ENCODE data around the gene KBTBD8. TPM values are rescaled to one million over a fixed set of nuclear protein-coding genes. Genes with fewer than 3 reads are reported as not detected.

KBTBD8 gene
- total RNA-seq, 4 donors from 2014 or later = 1.1 to 8.0 (median 1.6) TPM

DNA sequence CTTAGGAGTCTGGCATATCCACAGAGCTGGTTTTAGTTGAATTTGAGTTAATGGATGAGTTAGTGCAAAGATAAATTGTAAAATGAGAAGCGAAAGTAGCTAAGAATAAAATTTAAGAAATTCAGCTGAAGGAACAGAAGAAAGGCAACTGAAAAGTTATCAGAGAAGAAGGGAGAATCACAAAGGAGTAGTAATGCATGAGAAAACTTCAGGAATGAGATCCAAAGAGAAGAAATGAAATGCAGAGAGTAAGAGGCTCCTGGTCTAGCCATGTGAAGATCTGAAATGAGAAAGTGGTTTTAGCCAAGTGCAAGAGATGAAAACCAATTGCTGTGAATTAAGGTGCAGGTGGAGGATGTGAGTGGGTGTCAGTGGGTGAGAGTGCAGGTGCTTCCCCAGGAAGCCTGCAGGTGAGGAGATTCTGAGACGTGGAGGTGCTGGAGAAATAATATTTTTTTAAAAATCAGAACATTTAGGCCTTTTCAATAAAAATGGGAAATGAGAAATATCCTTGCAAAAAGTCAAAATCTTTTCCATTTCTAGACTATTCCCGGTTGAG lies 18.5 kb downstream of the KBTBD8 start:
- no peak for TF ChIP-seq POLR2A (IDR thresholded peaks at IDR 0.05)
- TF ChIP-seq, protein P1, sequence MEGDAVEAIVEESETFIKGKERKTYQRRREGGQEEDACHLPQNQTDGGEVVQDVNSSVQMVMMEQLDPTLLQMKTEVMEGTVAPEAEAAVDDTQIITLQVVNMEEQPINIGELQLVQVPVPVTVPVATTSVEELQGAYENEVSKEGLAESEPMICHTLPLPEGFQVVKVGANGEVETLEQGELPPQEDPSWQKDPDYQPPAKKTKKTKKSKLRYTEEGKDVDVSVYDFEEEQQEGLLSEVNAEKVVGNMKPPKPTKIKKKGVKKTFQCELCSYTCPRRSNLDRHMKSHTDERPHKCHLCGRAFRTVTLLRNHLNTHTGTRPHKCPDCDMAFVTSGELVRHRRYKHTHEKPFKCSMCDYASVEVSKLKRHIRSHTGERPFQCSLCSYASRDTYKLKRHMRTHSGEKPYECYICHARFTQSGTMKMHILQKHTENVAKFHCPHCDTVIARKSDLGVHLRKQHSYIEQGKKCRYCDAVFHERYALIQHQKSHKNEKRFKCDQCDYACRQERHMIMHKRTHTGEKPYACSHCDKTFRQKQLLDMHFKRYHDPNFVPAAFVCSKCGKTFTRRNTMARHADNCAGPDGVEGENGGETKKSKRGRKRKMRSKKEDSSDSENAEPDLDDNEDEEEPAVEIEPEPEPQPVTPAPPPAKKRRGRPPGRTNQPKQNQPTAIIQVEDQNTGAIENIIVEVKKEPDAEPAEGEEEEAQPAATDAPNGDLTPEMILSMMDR (IDR thresholded peaks at IDR 0.05 in 4 of 5, conservative IDR thresholded peaks at IDR 0.05 in 1 of 5) = no peak
- peaks cover 0 to 6% (median 0%) of the 10 kb centered on the region in 3 donors for H3K27me3 ChIP-seq
- H3K4me3 ChIP-seq = no peak overlapping the region
- in situ Hi-C loops (cut with MboI; ENCODE audit: low sequenced_read_pairs in 4 of 4) (no loop called here), intact Hi-C loops (cut with DNase I; ENCODE audit: low total_unique reads) (no loop called here)
- H3K36me3 ChIP-seq = no peaks in the 10 kb centered on the region
- H3K27ac ChIP-seq = no peak overlapping the region
- DNase-seq (no peak), ATAC-seq (no peak)
- H3K9me3 ChIP-seq = no peaks in the 10 kb centered on the region
- no peaks in the 10 kb centered on the region for H3K4me1 ChIP-seq

DNA sequence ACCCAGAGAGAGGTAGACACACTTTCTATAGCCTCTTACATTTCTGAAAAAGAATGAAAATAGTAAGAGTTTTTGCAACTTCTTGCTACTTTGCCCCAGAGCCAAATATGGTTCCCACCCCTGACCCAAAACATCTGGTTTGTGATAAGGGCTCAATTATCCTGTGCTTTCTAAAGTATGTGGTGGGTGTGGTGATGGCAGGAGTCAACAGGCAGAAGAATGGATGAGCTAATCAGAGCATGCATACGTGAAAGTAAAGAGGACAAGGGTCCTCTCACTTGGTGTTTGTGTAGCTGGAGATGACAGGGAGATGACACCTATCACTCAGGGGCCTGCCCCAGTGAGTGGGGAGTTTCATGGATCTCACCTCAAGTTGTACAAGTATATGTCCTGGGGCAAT lies 19.1 kb downstream of the KBTBD8 start:
- H3K27me3 ChIP-seq = peaks cover 0 to 6% (median 0%) of the 10 kb centered on the region in 3 donors
- ATAC-seq (no peak), DNase-seq (no peak)
- H3K9me3 ChIP-seq = no peaks in the 10 kb centered on the region
- TF ChIP-seq, protein P1 (IDR thresholded peaks at IDR 0.05 in 4 of 5, conservative IDR thresholded peaks at IDR 0.05 in 1 of 5) = no peak
- TF ChIP-seq POLR2A (IDR thresholded peaks at IDR 0.05) = no peak
- no peaks in the 10 kb centered on the region for H3K4me1 ChIP-seq
- no peak overlapping the region for H3K4me3 ChIP-seq
- in situ Hi-C loops (cut with MboI; ENCODE audit: low sequenced_read_pairs in 4 of 4) = no loop called here
- no peaks in the 10 kb centered on the region for H3K36me3 ChIP-seq
- intact Hi-C loops (cut with DNase I; ENCODE audit: low total_unique reads) = no loop called here
- H3K27ac ChIP-seq = no peak overlapping the region

DNA sequence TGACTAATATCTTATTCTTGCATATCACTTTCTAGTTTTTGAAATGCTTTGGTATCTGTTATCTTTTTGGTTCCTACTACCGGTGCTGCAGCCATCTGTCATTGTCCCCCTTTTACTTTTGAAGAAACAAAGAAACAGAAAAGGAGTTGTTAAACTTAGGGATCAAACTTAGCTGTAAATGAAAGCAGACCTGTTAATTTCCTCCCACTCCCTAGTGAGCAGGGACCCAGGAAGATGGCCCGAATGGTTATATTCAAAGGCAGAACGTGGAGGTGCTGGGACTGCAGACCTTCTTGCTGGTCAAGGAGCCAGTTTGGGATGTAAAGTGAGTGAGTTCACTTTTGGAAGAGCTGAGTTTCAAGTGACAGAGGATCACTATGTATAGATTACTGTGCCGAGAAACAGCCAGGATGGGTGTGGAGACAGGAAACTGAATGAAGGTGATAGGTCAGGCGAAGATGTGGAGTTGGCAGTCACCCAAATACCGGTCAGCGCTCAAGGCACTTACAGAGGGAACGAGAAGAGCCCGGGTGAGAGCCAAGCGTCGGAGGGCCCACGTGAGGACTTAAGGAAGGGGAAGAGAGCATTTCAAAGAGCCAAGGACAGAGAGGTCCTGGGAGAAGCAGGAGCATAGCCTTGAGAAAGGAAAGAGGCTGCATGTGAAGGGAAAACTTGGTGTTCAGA lies 20.1 kb downstream of the KBTBD8 start:
- no peaks in the 10 kb centered on the region for H3K4me1 ChIP-seq
- H3K36me3 ChIP-seq = no peaks in the 10 kb centered on the region
- TF ChIP-seq, protein P1 (IDR thresholded peaks at IDR 0.05 in 4 of 5, conservative IDR thresholded peaks at IDR 0.05 in 1 of 5) = no peak
- TF ChIP-seq POLR2A (IDR thresholded peaks at IDR 0.05) = no peak
- H3K4me3 ChIP-seq = no peak overlapping the region
- H3K9me3 ChIP-seq = no peaks in the 10 kb centered on the region
- in situ Hi-C loops (cut with MboI; ENCODE audit: low sequenced_read_pairs in 4 of 4) = no loop called here
- no peak for DNase-seq
- H3K27me3 ChIP-seq = peaks cover 0 to 6% (median 0%) of the 10 kb centered on the region in 3 donors
- no peak for ATAC-seq
- H3K27ac ChIP-seq = no peak overlapping the region
- intact Hi-C loops (cut with DNase I; ENCODE audit: low total_unique reads) = no loop called here

DNA sequence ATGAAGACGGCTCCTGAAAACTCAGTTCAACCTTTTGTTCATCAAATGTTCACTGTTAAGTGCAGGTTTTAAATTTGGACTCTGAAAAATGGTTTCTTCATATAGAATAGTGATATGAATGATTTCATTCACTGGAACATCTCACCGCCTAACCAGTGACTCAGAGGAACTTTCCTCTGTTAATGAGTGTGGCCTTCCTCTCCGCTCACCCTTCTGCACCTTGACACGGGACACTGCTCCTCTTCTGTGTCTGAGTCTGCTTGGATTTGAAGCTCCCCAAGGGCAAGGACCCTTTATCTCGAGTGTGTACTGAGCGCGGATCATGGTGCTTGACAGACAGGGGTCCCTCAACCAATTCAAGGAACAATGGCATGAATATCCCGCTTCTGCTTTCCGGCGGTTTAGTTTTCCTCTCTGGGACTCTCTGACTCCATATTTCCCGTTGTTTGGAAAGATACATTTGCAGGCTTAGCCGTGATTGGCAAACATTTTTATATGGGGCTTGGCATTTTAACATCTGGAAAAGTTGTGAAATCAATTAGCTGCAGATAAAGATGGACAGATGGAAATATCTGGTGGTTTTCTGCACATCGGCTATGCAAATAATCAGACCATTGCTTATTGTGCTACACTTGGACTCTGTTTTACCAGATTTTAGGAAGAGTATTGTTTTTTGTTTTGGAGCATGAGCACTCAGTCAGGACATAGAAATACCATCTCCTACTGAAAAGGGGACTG lies 20.9 kb downstream of the KBTBD8 start:
- ATAC-seq = no peak
- no peak for DNase-seq
- Histone ChIP-seq H3K27ac (no peak overlapping the region), H3K36me3 (no peaks in the 10 kb centered on the region), H3K27me3 (peaks cover 0 to 6% (median 0%) of the 10 kb centered on the region in 3 donors), H3K4me1 (no peaks in the 10 kb centered on the region), H3K9me3 (no peaks in the 10 kb centered on the region), H3K4me3 (no peak overlapping the region)
- no peak for TF ChIP-seq POLR2A (IDR thresholded peaks at IDR 0.05)
- in situ Hi-C loops (cut with MboI; ENCODE audit: low sequenced_read_pairs in 4 of 4) (no loop called here), intact Hi-C loops (cut with DNase I; ENCODE audit: low total_unique reads) (no loop called here)
